WERI-Rb-1 (cell line): Measurements from ENCODE around the gene COL6A2.
"Not testable (repeated sequence)": the region's sequence is repeated elsewhere in the genome, so short reads cannot be mapped to it uniquely, and the experiment has no call there.

Experiments
- DNase-seq: peaks from one replicate; pipeline ENCODE4 v3.0.0-alpha.2; 2020
- H3K27ac ChIP-seq: fragments of 250-450 bp; sonication (Bioruptor Pico); 2 replicates; pipeline ENCODE4 v1.5.1; 2020; ENCODE audit warnings: mild to moderate bottlenecking, moderate library complexity
- H3K27me3 ChIP-seq: fragments of 250-450 bp; sonication (Bioruptor Pico); 2 replicates; pipeline ENCODE4 v1.5.1; 2021; ENCODE audit warnings: mild to moderate bottlenecking, low read depth, moderate library complexity; ENCODE audit not compliant: insufficient read depth, severe bottlenecking
- H3K36me3 ChIP-seq: fragments of 250-450 bp; sonication (Bioruptor Pico); 2 replicates; pipeline ENCODE4 v1.5.1; 2020; ENCODE audit warnings: mild to moderate bottlenecking, moderate library complexity
- H3K4me3 ChIP-seq: 2 replicates; pipeline ENCODE4 v1.5.1; 2011; ENCODE audit warnings: low read depth, mild to moderate bottlenecking, control low read depth, low read length
- H3K9me3 ChIP-seq: fragments of 250-450 bp; sonication (Bioruptor Pico); 2 replicates; pipeline ENCODE4 v1.5.1; 2021; ENCODE audit warnings: mild to moderate bottlenecking, moderate library complexity; ENCODE audit not compliant: severe bottlenecking
- CTCF ChIP-seq: IDR thresholded peaks from 2 replicates; pipeline ENCODE4 v1.5.1; 2011; ENCODE audit warnings: low read depth, mild to moderate bottlenecking, control low read depth, inconsistent platforms, low read length

The COL6A2 gene

GRCh38 chr21:46067505-46068201 lies 30.3 kb upstream of the COL6A2 start:
- no peak overlapping the region for H3K4me3 ChIP-seq
- peaks cover 14% of the 10 kb centered on the region for H3K9me3 ChIP-seq
- no peak for DNase-seq
- no peaks in the 10 kb centered on the region for H3K27me3 ChIP-seq
- no peak for TF ChIP-seq CTCF
- H3K36me3 ChIP-seq: no peaks in the 10 kb centered on the region
- no peak overlapping the region for H3K27ac ChIP-seq

- no peak for TF ChIP-seq CTCF
- Histone ChIP-seq H3K9me3 (peaks cover 6% of the 10 kb centered on the region), H3K27me3 (no peaks in the 10 kb centered on the region), H3K27ac (no peak overlapping the region), H3K4me3 (no peak overlapping the region), H3K36me3 (no peaks in the 10 kb centered on the region)
- DNase-seq: no peak
These were observed 29.3 kb upstream of the COL6A2 start for GRCh38 chr21:46068516-46069079.

- no peaks in the 10 kb centered on the region for H3K27me3 ChIP-seq
- H3K27ac ChIP-seq: no peak overlapping the region
- no peak for DNase-seq
- no peak for TF ChIP-seq CTCF
- H3K4me3 ChIP-seq: no peak overlapping the region
- no peaks in the 10 kb centered on the region for H3K36me3 ChIP-seq
- H3K9me3 ChIP-seq: peaks cover under 1% of the 10 kb centered on the region
These were observed 28.7 kb upstream of the COL6A2 start for GRCh38 chr21:46069166-46069565.

GRCh38 chr21:46069719-46070279 lies 28.1 kb upstream of the COL6A2 start:
- TF ChIP-seq CTCF: no peak
- Histone ChIP-seq H3K36me3 (no peaks in the 10 kb centered on the region), H3K4me3 (no peak overlapping the region), H3K27me3 (no peaks in the 10 kb centered on the region), H3K27ac (no peak overlapping the region), H3K9me3 (no peaks in the 10 kb centered on the region)
- DNase-seq: peak; percentile 2

GRCh38 chr21:46071082-46071481 lies 26.8 kb upstream of the COL6A2 start:
- H3K9me3 ChIP-seq: no peaks in the 10 kb centered on the region
- no peak overlapping the region for H3K4me3 ChIP-seq
- no peak for TF ChIP-seq CTCF
- H3K27ac ChIP-seq: no peak overlapping the region
- no peaks in the 10 kb centered on the region for H3K27me3 ChIP-seq
- no peaks in the 10 kb centered on the region for H3K36me3 ChIP-seq
- DNase-seq: peak; percentile 2

- not testable (repeated sequence) for H3K9me3 ChIP-seq, H3K27ac ChIP-seq, H3K27me3 ChIP-seq, H3K4me3 ChIP-seq, H3K36me3 ChIP-seq
- peak; percentile 1 for DNase-seq
These were observed 21.2 kb upstream of the COL6A2 start for GRCh38 chr21:46076724-46077123.
